ENCODE measurements around the gene SNRNP70.
"Not testable (repeated sequence)": the region's sequence is repeated elsewhere in the genome, so short reads cannot be mapped to it uniquely, and the experiment has no call there.

Gene SNRNP70

GRCh38 chr19:49085020-49085867 is at the start of gene SNRNP70:
Gene SNRNP70 (plus strand): TSS chr19:49085451. CDS start chr19:49086415, 964 bp downstream.
- DNase-seq (ENCODE audit: low read depth) = peak; percentile 98

- not testable (repeated sequence) for DNase-seq (ENCODE audit: low read depth)
Measured at GRCh38 chr19:49036815-49037214, 48.4 kb upstream of the SNRNP70 start, which contains the start of gene CGB1. Gene CGB1 (minus strand): TSS chr19:49036895. CDS start chr19:49036711, 184 bp downstream.

GRCh38 chr19:49038111-49038510 is 47.1 kb upstream of the SNRNP70 start:
- DNase-seq (ENCODE audit: low read depth) = not testable (repeated sequence)

GRCh38 chr19:49038557-49039276 is 46.5 kb upstream of the SNRNP70 start:
- not testable (repeated sequence) for DNase-seq (ENCODE audit: low read depth)

GRCh38 chr19:49039736-49040135 is 45.5 kb upstream of the SNRNP70 start:
- not testable (repeated sequence) for DNase-seq (ENCODE audit: low read depth)

- no peak for DNase-seq (ENCODE audit: low read depth)
Measured at GRCh38 chr19:49042177-49042576, 43.1 kb upstream of the SNRNP70 start.

- not testable (repeated sequence) for DNase-seq (ENCODE audit: low read depth)
Measured at GRCh38 chr19:49042666-49043065, 42.6 kb upstream of the SNRNP70 start.

GRCh38 chr19:49043548-49043947 is 41.7 kb upstream of the SNRNP70 start, which contains the start of gene CGB5:
Gene CGB5 (plus strand): TSS chr19:49043848. CDS start chr19:49044210, 362 bp downstream.
- DNase-seq (ENCODE audit: low read depth) = not testable (repeated sequence)

GRCh38 chr19:49049011-49049410 is 36.2 kb upstream of the SNRNP70 start, which contains the start of gene CGB8:
Gene CGB8 (minus strand): TSS chr19:49049111. CDS start chr19:49048739, 372 bp downstream.
- DNase-seq (ENCODE audit: low read depth) = not testable (repeated sequence)

GRCh38 chr19:49049834-49050233 is 35.4 kb upstream of the SNRNP70 start:
- DNase-seq (ENCODE audit: low read depth) = not testable (repeated sequence)

- DNase-seq (ENCODE audit: low read depth) = peak; percentile 11
Measured at GRCh38 chr19:49050376-49051033, 34.7 kb upstream of the SNRNP70 start.

- DNase-seq (ENCODE audit: low read depth) = peak; percentile 13
Measured at GRCh38 chr19:49056101-49056901, 28.9 kb upstream of the SNRNP70 start.

- DNase-seq (ENCODE audit: low read depth) = not testable (repeated sequence)
Measured at GRCh38 chr19:49056902-49057596, 28.2 kb upstream of the SNRNP70 start.

GRCh38 chr19:49057636-49058234 is 27.5 kb upstream of the SNRNP70 start, which contains the start of gene CGB7:
Gene CGB7 (minus strand): TSS chr19:49057749. CDS start chr19:49055375, 2,374 bp downstream.
- DNase-seq (ENCODE audit: low read depth) = no peak

- no peak for DNase-seq (ENCODE audit: low read depth)
Measured at GRCh38 chr19:49058562-49058961, 26.7 kb upstream of the SNRNP70 start.

GRCh38 chr19:49059053-49059452 is 26.2 kb upstream of the SNRNP70 start:
- DNase-seq (ENCODE audit: low read depth) = no peak

GRCh38 chr19:49061000-49061399 is 24.3 kb upstream of the SNRNP70 start:
- no peak for DNase-seq (ENCODE audit: low read depth)

- DNase-seq (ENCODE audit: low read depth) = no peak
Measured at GRCh38 chr19:49061445-49061844, 23.8 kb upstream of the SNRNP70 start.

GRCh38 chr19:49064029-49064629 is 21.1 kb upstream of the SNRNP70 start:
- no peak for DNase-seq (ENCODE audit: low read depth)
